ENCODE results near the gene TEX13A.

- no peak for TF ChIP-seq POLR2A (IDR thresholded peaks at IDR 0.05; ENCODE audit: low read depth, low read length)
- TF ChIP-seq POLR2AphosphoS5 (IDR thresholded peaks at IDR 0.05; ENCODE audit: low read depth, low read length) = no peak
These were observed 8.7 kb upstream of the TEX13A start for GRCh38 chrX:105229146-105229545.

Measured in GM12891 (cell line).